Measurements from ENCODE around the gene CNIH1.

The CNIH1 gene

DNA sequence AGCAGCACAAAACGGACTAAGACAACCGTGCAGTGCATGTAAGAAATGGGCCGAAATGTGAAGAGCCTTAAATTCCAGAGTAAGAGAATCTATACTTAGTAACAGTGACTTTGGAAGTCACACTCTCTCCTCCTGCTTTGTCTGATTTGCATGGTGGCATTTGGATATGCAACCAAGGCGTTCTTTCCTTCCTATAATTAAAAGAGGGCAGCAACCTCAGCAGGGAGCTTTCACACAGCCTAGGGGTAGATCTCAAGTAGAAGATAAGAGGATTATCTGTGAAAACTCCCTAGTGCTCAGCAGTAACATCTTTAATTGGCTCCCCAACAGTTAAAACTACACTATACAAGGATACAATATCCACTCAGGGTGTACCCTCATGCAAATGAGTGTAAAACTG lies 31.1 kb upstream of the CNIH1 start:
- no peak for DNase-seq (ENCODE audit: low read depth, low spot score)
- TF ChIP-seq, protein P1, sequence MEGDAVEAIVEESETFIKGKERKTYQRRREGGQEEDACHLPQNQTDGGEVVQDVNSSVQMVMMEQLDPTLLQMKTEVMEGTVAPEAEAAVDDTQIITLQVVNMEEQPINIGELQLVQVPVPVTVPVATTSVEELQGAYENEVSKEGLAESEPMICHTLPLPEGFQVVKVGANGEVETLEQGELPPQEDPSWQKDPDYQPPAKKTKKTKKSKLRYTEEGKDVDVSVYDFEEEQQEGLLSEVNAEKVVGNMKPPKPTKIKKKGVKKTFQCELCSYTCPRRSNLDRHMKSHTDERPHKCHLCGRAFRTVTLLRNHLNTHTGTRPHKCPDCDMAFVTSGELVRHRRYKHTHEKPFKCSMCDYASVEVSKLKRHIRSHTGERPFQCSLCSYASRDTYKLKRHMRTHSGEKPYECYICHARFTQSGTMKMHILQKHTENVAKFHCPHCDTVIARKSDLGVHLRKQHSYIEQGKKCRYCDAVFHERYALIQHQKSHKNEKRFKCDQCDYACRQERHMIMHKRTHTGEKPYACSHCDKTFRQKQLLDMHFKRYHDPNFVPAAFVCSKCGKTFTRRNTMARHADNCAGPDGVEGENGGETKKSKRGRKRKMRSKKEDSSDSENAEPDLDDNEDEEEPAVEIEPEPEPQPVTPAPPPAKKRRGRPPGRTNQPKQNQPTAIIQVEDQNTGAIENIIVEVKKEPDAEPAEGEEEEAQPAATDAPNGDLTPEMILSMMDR (IDR thresholded peaks at IDR 0.05; ENCODE audit: insufficient read depth, low read length, missing control alignments): no peak
- ChIA-PET CTCF (interaction anchor here (1.5 kb wide), 1 partner anchor 31 kb away, joined by 3 read pairs; the partner anchor contains the start of gene CNIH1), POLR2A (no interaction called here)
- H3K4me3 ChIP-seq (ENCODE audit: low read depth, low read length): no peak overlapping the region

- TF ChIP-seq, protein P1 (IDR thresholded peaks at IDR 0.05; ENCODE audit: insufficient read depth, low read length, missing control alignments): no peak
- no peak for DNase-seq (ENCODE audit: low read depth, low spot score)
Observed at GRCh38 chr14:54471641-54472040, 30.5 kb upstream of the CNIH1 start.

GRCh38 chr14:54470701-54471100 lies 29.5 kb upstream of the CNIH1 start:
- ChIA-PET POLR2A (no interaction called here), CTCF (no interaction called here)
- no peak for DNase-seq (ENCODE audit: low read depth, low spot score)
- TF ChIP-seq, protein P1 (IDR thresholded peaks at IDR 0.05; ENCODE audit: insufficient read depth, low read length, missing control alignments): no peak
- no peak overlapping the region for H3K4me3 ChIP-seq (ENCODE audit: low read depth, low read length)

More at GRCh38 chr14:54471641-54472040, 30.5 kb upstream of the CNIH1 start:
- CTCF ChIA-PET: interaction anchor here (1.5 kb wide), 1 partner anchor 31 kb away, joined by 3 read pairs; the partner anchor contains the start of gene CNIH1
- POLR2A ChIA-PET: no interaction called here
- H3K4me3 ChIP-seq (ENCODE audit: low read depth, low read length): no peak overlapping the region

- TF ChIP-seq, protein P1 (IDR thresholded peaks at IDR 0.05; ENCODE audit: insufficient read depth, low read length, missing control alignments): no peak
- H3K4me3 ChIP-seq (ENCODE audit: low read depth, low read length): no peak overlapping the region
- DNase-seq (ENCODE audit: low read depth, low spot score): no peak
- ChIA-PET POLR2A (no interaction called here), CTCF (interaction anchor here (2.6 kb wide), 1 partner anchor 26 kb away, joined by 10 read pairs; the partner anchor contains the start of gene CNIH1)
Observed at GRCh38 chr14:54467280-54467679, 26.1 kb upstream of the CNIH1 start.

DNA sequence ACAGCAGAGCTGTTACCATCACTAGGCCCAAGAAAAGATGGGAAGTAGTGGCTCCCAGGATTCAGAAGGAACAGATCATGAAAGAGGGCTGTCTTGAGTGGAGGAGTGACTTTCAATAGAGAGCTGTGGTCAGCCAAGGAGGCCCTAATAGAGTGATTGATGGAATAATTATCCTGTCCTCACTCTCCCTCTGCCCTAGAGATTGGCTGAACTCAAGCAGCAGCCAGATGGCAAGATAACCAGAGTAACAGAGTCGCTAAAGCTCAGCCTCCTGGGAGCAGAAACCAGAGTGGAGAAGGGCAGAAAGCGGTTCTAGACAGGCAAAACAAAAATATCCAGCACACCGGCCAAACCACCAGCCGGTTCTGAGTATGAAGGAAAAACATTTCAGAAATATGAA lies 24.5 kb upstream of the CNIH1 start:
- no peak overlapping the region for H3K4me3 ChIP-seq (ENCODE audit: low read depth, low read length)
- no peak for DNase-seq (ENCODE audit: low read depth, low spot score)
- ChIA-PET CTCF (interaction anchor here (0.6 to 2.6 kb wide), 3 partner anchors 21 to 62 kb away, joined by 3 to 10 read pairs (median 4); partner anchors contain the start of gene CNIH1), POLR2A (no interaction called here)
- TF ChIP-seq, protein P1 (IDR thresholded peaks at IDR 0.05; ENCODE audit: insufficient read depth, low read length, missing control alignments): no peak

DNA sequence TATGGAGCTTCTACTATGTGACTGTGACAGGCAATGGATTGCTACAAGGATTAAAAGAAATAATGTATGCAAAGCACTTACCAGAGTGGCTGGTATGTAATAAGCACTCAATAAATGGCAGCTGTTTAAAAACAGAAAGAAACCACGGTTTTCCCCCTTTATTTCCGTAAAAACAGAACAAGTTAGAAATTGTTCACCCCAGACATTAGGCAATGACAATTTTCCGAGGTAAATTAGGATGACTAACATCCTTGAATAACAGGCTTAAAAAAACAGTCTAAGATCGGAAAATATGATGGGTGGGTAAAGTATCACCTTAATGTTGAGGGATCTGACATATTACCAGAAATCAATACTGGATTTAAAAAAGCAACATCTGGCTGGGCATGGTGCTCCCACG lies 20.9 kb upstream of the CNIH1 start:
- DNase-seq (ENCODE audit: low read depth, low spot score): no peak
- TF ChIP-seq, protein P1 (IDR thresholded peaks at IDR 0.05; ENCODE audit: insufficient read depth, low read length, missing control alignments): no peak
- no peak overlapping the region for H3K4me3 ChIP-seq (ENCODE audit: low read depth, low read length)
- POLR2A ChIA-PET: interaction anchor here (0.6 kb wide), 1 partner anchor 1106 kb away, joined by 4 read pairs; no protein-coding TSS in a partner anchor
- CTCF ChIA-PET: interaction anchor here (0.9 kb wide), 1 partner anchor 312 kb away, joined by 3 read pairs; no protein-coding TSS in a partner anchor
